Cerebellar cortex (tissue), 1 donor: Measurements from ENCODE around the gene DKK3.

ENCODE experiments used
- DNase-seq: peaks from one replicate; pipeline ENCODE4 v3.0.0-alpha.2; 2015; ENCODE audit warnings: low spot score

Gene DKK3

DNA sequence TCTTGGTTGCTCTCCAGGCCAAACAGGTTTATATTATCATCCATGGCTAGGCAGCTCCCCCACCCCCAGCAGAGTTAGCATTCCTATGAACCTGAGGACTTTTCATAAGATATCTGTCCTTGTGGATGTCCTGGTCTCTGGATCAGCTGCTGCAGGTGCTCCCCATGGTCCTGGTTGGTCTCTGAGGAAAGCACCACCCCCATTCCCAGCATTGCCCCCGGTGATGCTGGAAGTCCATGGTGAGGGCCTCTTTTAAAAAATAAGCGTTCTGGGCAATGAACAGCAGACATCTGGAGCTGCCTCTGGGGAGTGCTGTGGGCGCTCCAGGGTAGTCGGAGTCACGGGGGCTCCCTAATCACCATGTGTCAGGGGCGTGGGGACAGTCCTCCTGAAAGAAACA lies 26.6 kb downstream of the DKK3 start:
- no peak for DNase-seq

DNA sequence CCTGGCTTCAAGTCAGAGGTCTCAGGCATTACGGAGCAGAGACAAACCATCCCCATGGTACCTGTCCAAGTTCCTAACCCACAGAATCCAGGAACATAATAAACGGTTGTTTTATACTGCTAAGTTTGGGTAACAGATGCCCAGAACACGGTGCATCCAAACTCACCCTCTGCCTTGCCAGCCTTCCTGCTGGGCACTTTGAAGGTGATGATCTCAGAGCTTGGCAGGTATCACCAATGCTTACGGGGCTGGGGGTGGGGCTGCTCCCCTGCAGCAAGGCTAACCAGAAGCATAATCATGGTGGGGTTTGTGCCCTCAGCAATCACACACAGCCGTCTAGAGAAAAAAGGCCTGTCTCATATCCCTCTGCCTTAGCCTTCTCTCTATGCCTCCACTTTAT lies 27.1 kb downstream of the DKK3 start:
- DNase-seq: peak; percentile 91

DNA sequence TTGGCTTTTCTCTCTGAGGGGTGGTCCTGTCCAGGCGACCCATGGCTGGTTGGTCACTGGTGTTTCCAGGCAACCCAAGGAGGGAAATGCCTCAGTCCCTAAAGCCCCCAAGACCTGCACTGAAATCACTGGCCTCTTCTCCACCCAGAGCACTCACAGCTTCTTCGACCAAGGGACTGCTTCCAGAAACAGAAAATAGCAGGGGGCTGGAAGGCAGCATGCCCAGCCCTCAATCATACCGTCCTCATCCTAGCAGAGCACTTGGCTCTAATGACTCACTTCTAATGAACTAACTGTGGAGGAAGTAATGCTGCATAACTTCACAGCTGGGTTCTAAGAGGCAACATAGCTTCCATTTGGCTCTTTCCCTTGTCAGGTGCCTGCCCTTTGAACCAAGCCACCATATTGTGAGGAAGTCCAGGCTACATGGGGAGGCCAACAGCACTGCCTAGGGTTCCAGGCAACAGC lies 27.6 kb downstream of the DKK3 start:
- DNase-seq: no peak

DNA sequence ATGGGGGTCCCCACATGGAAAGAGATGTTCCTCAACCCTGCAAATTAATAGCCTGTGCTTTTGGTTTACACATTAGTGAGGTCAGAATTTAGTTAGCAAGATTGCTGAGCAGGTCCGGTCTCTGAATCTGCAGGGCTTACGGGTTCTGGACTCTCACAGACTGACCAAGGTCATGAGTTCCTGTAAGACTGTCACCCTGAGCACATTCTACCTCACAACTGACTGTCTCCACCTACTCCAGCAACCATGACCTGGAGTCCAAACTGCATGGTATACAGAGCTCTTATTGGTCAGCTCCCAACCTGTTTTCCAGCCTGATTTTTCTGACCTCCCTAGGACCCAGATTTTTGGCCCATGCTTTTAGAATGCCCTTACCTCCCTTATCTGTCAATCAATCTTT lies 28.2 kb downstream of the DKK3 start:
- no peak for DNase-seq

DNA sequence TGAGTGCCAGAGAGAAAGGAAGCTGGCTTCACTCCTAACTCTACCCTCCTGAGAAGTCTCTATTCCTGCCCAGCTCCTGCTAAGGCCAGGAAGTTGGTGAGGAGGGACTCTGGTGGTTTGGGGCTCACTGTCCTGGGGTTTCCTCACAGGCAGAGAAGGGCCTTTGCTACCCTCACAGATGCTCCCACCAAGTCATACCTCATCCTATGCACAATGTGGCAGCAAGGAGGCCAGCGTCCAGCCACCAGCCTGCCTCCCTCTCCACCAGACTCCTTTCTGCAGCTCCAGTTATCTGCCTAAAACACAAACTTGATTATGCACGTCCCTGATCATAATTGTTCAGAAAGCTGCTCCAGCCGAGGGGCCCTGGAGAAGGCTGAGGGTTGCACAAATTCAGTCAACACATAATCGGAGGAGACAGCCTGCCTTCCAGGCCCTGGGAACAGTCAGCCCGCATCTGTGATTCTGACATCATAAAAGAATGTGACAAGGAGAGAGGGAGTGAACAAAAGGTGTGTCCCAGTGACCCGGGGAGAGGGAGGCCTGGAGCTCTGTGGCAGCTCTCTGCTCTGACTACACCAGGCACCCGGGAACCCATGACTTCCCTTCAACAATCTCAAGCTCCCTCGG lies 28.8 kb downstream of the DKK3 start:
- no peak for DNase-seq

DNA sequence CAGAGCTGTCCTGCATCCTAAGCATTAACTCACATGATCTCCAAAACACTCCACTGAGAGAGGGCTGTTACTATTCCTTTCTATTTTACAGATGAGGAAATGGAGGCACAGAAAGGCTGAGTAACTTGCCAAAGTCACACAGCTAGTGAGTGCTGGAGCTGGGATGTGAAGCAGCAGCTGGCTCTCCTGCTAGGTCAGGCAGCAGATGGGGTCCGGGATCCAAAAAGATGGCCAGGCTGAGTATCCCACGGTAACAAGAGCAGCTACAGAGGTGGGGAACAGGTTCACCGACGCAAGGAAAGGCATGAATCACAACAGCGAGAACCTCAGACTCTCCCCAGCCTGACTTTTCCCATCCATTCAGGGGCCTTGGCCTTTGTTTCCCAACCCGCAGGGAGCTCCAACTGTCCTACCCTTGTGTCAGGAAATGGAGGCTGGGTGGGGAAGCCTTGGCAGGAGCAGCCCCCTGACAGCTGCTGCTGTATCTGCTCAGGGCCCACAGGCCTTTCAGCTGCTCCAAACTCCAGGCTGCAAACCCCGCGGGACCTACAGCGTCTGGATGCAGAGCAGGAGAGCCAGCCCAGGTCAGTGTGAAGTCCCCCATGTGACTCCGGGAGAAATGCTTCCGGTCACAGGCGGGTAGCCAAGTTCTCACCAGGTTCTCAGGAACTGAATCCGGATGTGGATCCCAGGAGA lies 29.5 kb downstream of the DKK3 start:
- peak; percentile 65 for DNase-seq

DNA sequence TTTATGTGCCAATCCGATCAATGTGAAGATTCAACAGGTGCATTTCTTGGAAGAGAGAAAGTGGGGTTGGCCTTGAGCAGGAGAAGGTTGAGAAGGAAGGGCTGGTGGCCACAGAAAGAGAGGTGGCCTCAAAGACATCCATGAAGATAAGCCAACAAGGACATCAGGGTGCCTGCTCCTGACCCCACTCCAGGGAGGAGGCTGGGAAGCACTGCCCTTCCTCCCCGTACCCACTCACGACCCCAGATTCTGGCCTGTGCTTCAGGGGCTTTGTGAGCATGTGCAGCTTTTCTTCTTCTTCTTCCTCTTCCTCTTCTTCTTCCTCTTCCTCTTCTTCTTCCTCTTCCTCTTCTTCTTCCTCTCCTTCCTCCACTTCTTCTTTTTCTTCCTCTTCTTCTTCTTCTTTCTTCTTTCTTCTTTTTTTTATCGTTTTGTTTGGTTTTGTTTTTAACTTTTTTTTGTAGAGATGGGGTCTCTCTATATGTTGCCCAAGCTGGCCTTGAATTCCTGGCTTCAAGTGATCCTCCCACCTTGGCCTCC lies 30.3 kb downstream of the DKK3 start:
- DNase-seq: no peak

DNA sequence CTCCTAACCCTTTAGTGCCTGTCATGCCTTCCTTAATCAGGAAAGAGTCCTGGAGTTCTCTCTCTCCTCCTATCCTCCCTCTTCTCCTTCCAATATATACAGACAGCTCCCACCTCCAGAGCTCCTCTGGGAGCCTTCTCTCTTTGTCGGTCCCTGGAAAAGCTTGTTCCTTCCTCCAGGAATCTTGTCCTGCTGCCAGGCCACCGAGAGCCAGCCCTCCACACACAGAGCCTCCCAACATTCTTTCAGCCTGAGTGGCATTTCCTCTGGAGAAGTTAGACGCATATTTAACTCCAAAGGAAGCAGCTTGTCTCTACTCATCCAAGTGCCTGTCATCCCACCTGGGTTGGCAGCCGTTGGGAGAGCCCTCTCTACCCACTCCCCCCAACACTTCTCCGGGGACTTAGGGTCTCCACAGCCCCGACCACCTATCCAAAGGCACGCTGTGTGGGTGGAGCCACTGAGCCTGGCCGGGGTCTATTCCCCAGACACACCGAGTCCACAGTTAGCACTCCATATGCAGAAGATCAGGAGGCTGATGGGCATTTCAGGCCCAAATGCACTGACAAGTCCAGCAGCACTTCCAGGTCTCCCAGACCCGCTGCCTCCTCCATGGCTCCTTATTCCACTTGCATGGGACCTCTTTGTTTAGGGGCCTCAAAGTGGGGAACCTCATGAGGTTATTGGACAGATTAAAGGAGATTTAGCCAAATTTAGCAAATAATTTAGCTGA lies 31.1 kb downstream of the DKK3 start:
- DNase-seq: peak; percentile 62

DNA sequence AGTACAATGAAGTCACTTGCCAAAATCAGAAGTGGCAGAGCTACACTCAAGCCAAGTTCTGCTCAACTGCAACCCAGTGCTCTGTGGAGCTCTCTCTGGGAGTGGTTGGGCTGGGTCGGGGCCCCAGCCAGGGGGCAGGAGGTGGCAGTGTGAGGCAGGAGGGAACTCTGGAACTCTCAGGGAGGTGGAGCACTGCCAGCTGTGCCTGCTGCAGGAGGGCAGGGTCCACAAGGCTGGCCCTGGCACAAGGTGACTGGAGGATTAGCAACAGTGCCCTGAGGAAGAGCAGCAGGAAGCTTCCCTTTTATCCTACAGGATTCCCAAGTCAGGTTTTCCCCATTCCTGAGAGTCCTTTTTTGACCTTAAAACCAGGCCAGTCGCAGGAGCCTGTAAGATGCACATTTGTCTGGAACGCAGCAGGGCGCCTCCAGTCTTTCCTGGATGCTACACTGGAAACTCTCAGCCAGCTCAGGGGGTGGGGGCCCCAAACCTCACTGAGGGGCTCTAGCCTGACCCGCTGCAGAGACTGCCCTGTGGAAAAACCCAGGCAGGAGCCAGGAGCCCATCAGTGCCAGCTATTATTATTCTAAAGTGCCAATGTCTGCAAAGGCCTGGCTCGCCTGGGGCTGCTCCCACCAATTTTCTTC lies 31.8 kb downstream of the DKK3 start:
- DNase-seq: no peak

DNA sequence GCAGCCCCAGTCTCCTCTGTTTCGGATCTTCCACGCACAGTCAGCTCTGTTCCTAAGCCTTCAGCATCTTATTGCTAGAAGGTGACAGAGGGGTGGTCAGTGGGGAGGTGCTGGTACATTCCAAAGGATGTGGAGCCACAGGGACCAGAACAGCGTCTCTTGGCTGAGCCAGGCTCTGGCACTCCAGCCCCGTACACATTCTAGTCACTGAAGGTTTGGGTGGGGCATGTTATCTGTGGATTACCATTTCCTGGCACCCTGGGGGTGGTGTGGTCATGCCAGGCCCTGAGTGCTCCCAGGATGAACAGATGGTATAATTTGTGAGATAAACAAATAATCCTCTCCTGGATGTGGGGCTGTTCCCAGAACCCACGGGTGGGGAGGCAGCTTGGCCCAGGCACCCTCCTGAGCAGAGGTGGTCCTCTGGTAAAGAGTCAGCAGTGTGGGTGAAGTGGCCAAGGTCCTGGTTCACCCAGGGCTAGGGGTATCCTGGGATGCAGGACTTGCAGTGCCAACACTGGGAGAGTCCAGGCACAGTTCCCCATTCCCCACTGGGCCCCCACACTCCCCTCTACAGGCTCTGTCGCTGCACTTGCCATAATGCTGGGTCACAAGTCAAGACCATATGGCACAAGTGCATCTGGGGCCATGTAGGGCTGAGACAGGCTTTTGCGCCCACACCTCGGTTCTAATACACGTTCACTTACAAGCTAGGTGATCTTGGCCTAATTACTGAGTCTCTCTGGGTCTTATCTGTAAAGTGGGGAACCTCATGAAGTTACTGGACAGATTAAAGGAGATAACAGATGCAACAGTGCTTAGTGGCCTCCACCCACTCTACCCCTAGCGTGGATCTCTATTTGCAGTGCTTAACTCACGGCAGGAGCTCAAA lies 33.0 kb downstream of the DKK3 start:
- DNase-seq: peak; percentile 82

DNA sequence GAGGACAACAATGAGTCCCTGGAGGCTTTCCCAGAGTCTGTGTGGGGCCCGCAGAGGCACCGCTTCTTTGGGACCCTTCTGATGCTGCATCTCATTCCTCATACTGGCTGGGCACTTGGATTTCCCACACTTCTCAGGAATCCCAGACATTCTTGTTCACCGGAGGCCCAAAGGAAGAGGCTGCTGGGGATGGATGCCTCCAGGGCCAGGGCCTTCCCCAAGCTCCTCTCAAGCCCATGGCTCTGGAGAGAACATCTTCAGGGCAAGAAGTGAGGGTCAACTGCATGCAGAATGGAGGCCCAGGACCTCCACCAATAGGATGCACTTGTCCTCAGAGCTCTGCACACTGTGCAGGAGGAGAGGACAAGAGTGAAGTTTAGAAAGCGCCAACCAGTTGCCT lies 34.6 kb downstream of the DKK3 start:
- DNase-seq: no peak

DNA sequence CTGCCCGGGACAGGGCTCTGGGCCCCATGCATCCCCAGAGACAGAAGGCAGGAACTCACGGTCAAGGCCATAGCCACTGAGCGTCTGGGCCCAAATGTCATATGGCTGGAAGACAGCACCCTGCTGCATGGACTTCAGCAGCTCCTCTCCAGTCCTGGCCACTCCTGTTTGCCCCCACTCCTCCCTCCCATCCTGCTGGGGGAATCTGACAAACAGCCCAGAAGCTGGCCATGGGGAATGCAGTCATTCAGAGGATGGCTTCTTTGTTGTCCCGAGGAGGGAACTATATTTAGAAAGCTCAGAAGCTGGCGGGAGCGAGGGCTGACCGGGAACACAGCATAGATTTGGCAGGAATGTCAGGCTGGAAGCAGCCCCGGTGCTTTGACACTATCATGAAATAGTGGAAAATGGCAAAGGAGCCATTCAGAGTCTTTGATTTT lies 35.0 kb downstream of the DKK3 start:
- peak; percentile 98 for DNase-seq

DNA sequence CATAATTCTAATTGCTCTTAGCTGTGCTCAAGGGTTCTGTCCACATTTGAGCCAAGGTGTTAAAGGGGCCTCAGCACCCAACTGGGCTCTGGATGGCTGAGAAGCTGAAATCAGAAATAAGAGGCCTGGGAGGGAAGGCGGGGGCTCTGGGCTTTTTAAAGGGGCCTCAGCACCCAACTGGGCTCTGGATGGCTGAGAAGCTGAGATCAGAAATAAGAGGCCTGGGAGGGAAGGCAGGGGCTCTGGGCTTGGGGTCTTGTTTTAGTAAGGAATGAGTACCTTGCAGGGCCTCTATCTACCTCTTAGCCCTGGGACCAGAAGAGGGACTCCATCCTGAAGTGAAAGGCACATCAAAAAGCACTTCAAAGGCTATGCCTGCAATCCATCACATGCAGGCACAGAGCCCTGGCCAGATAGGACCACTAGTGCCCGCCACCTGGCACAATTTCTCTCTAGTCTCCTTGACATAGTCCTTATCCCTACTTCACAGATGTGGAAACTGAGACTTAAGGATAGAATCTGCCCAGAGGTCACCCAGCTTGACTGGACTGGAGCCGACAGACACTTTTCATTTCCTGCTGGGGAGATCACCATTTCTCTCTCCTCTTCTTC lies 35.6 kb downstream of the DKK3 start:
- no peak for DNase-seq

DNA sequence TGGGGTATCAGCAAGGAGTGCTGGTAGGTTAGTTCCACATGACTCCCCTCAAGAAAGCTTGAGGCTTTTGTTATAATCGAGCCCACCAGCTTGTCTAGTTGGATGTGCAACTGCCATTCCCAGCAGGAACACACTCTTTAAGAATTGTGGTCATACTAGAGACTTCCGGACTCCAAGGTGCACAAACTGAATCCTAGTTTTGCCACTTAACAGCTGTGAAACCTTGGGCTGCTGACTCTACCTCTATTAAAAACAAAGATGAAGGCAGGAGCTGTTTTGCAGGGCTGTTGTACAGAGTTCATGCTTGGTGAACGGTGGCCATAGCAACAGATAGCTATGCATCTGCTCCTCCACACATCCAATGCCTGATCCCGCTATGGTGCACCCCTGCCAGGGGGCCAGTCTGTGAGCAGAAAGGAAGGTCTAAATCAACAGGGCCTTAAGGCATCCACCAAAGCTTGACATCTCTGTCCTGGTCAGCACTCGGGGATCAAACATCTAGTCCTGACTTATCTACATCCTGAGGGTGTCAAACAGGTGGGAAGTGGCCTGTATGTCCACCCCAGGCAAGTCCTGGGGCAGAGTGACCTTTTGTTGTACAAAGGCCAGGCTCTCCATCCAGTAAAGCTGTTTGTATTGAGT lies 36.4 kb downstream of the DKK3 start:
- DNase-seq: no peak

DNA sequence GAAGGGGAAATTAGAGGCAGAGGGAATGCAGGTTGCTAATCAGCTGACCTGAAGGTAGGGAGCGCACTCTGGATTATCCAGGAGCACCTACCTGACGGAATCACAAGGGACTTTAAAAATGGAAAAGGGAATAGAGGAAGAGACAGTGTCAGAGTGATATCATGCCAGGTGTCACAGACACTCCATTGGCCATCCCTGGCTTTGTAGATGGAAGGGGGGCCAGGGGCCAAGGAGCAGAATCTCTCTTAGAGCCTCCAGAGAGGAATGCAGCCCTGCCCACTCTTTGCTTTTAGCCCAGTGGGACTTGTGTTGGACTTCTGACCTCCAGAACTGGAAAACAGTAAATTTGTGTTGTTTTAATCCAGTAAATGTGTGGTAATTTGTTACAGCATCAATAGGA lies 37.9 kb downstream of the DKK3 start:
- DNase-seq: no peak

DNA sequence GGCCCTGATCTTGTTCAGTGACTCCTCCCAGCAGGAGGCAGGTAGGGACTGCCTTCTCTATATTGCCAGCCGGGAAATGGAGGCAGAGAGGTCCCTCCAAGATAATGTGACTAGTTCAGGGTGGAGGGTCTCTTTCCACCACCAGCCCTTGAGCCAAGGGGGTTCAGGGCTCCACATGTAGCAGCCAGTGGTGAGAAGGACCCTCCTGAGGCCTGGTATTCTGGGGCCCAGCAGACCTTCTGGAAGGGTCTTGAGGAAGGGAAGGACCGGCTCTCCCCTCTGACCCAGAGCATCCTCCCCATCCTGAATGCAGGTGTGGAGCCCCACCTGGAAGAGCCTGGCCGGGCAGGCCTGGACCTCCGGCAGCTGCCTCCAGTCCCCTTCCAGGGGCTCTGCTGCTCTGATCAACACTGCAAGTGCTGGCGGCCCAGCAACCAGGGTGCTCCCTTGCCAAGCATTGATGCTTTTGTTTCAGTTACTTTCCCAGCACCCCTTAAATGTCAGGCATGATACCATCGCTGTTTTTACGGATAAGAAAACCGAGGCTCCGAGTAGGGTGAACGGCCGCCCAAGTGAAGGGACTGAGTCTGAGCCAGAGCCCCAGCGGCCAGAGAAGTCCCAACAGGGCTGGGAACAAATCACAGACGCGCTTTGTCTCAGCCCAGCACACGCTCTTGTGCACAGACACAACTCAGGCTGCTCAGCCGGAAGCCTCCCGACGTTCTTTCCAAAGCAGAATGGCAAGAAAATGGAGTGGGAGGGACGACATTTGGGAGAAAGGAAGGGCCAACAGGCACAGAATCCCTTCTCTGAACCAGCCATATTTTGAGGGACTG lies 38.8 kb downstream of the DKK3 start:
- no peak for DNase-seq

DNA sequence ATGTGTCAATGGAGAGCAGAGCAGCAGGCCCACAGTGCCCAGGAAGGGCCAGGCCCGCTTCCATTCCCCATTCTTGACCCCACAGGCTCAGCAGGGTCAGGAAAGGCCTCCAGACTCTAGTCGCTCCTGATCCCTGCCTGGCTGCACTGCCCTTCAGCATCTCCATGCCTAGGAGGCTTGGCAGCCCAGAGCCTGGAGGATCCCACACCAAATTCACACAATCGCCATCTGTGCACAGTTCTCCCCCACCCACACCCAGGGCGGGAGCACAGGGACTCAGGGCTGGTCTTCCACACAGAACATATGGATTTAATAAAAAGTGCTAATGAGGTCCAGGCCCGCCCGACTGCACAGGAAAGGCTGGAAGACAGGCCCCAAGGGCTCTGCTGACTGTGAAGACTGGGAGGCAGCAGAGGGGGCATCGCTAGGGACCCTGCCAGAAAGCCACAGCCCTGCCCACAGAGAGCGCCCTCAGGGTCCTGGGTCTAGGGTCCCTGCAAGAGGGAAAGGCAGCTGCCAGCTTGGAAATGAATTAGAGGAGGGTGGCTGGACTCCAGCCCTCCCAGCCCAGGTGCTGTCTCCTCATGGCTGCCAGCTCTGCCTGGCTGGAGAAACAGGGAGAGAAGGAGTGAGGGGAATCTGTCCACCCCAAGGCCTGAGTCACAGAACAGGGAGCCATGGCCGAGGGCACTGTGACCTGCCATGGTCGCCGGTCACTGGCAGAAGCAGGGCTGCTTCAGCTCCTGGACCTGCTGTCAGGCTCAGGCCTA lies 39.7 kb downstream of the DKK3 start:
- DNase-seq: peak; percentile 86

DNA sequence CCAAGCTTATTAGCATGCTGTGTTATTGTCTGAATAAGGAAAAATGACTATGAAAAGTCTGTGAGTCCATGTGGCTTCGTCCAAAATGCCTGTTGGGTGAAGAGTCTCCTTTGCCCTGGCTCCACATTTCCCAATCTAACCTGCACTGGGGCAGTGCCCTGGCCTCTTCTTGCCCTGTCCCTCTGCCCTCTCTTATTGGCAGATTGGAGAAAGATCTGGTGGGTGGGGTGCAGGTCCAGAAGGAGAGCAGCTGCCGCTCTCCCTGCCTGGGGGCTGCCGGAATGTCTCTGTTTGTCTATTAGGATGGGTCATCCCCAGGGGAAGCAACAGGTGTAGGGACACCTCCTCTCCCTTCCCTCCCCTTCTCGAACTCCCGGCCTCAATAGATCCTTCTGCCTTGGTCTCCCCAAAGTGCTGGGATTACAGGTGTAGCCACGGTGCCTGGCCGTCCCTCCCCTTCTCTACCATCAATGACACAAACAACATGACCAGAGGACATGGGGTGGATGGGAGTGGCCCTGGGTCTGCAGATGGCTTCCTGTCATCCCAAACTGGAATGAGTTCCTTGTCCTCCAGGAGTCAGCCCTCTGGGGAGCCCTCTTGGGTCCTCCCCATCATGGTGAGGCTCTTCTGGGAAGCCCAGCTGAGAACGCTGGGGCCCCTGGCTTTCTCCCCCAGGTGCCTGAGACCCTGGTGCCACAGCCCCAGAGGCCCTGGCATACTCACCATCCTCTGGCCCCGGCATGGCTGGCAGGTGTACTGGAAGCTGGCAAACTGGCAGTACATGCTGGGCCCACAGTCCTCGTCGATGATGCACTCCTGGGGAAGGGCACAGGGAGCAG lies 40.5 kb downstream of the DKK3 start:
- DNase-seq: no peak
